Esophagus muscularis mucosa (tissue), 4 donors: ENCODE measurements around the gene IL21. TPM values are rescaled to one million over a fixed set of nuclear protein-coding genes. Genes with fewer than 3 reads are reported as not detected.

ENCODE experiments used
- DNase-seq: peaks from one replicate; pipeline ENCODE4 v3.0.0-alpha.2; 2017; ENCODE audit errors: extremely low spot score
- H3K27ac ChIP-seq, 4 donors: fragments of 200-600 bp; sonication (generic); replicated peaks in 1 of 4; 1 replicate in 3 of 4; 2 replicates in 1 of 4; pipeline ENCODE4 v1.5.1; 2016 to 2019; ENCODE audit warnings: mild to moderate bottlenecking in 1 of 4
- H3K27me3 ChIP-seq, 4 donors: fragments of 200-600 bp; sonication (generic); one replicate each; pipeline versions ENCODE4 v1.5.1 to v1.6.0; 2016 to 2019
- H3K36me3 ChIP-seq, 4 donors: fragments of 200-600 bp; sonication (generic); one replicate each; pipeline ENCODE4 v1.5.1; 2016 to 2019
- H3K4me1 ChIP-seq, 4 donors: fragments of 200-600 bp; sonication (generic); one replicate each; pipeline ENCODE4 v1.5.1; 2016 to 2019
- H3K4me3 ChIP-seq, 4 donors: fragments of 200-600 bp; sonication (generic); 1 replicate in 2 of 4; 2 replicates in 2 of 4; pipeline ENCODE4 v1.5.1; 2016 to 2019; ENCODE audit warnings: mild to moderate bottlenecking in 4 of 4, moderate library complexity in 1 of 4
- H3K9me3 ChIP-seq, 4 donors: fragments of 200-600 bp; sonication (generic); 1 replicate in 3 of 4; 2 replicates in 1 of 4; pipeline ENCODE4 v1.5.1; 2016 to 2019
- EP300 ChIP-seq: sonication (generic); formaldehyde crosslinking; IDR thresholded peaks from one replicate; pipeline ENCODE4 v1.6.1; 2017; ENCODE audit warnings: antibody characterized with exemption
- POLR2A ChIP-seq: fragments of 450-650 bp; IDR thresholded peaks from one replicate; pipeline ENCODE4 v1.6.1; 2017; ENCODE audit warnings: antibody characterized with exemption, moderate library complexity, mild to moderate bottlenecking, low read depth
- POLR2AphosphoS5 ChIP-seq, 2 donors: sonication (generic); formaldehyde crosslinking; IDR thresholded peaks; one replicate each; pipeline ENCODE4 v1.6.1; 2017; ENCODE audit warnings: antibody characterized with exemption in 2 of 2
- WGBS: methylation state at CpG from one replicate; pipeline ENCODE4 v1.1.5; 2018; 5-methylcytosine and 5-hydroxymethylcytosine counted together
- intact Hi-C: fragments of 100-400 bp; cut with DNase I; formaldehyde crosslinking; loops from one replicate; pipeline ENCODE4 v1.15.1; 2023
- total RNA-seq, 4 donors: library from RNA; depleted of rRNA; stranded (reverse); fragments of >200 nt; gene quantifications; one replicate each; pipeline versions ENCODE4 v1.1.0 to v1.2.1, GENCODE V29; 2016
- TF ChIP-seq, protein P1 (sequence below), 3 experiments: fragments of 200-600 bp in 2 of 3; fragments of 450-650 bp in 1 of 3; sonication (generic) in 2 of 3; IDR thresholded peaks; one replicate each; pipeline ENCODE4 v1.5.1; 2017 to 2019; ENCODE audit warnings: antibody characterized with exemption in 3 of 3, mild to moderate bottlenecking in 2 of 3, moderate library complexity in 1 of 3

The IL21 gene
- total RNA-seq, 4 donors from 2014 or later = not detected

DNA sequence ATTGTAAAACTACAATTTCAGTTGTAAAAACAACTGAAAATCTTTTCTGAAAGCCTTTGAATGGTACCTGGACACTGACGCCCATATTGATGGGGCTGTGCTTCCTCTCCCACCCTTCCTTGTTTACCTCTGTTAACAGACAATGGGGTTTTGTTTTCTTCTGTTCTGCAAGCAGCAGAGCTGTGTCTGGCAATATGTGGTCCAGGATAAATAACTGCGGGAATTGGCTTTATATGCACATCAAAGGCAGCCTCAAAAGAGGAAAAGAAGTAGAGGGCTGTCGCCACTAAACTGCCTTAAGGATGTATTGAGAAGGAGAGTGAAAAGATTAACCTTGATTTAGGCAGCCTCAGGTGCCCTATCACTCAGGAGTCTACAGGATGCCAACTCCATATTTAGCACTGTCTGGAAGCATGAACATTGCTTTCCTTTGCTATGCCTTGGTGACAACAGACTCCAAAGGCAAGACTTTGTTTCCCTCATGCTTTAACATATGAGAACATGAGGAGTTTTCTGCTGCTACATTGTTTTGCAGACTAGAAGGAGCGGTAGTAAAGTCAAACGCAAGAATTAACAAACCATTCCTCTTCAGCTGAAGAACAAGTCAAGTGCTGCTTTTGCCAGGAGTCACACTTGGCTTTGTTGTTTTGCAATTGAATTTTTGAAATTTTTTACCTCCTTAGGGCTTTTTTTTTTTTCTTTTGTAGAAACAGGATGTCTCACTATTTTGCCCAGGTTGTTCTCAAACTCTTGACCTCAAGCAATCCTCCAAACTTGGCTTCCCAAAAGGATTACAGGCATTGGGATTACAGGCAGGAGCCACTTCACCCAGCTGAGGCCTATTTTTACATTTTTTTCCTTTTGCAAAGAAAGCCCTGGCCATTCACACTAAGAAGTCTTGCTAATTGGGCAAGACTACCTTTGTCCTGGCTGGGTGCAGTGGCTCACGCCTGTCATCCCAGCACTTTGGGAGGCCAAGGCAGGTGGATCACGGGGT, 3.0 kb downstream of the IL21 start:
- Histone ChIP-seq H3K27ac (no peak overlapping the region), H3K9me3 (no peaks in the 10 kb centered on the region), H3K27me3 (no peaks in the 10 kb centered on the region), H3K4me1 (no peaks in the 10 kb centered on the region), H3K36me3 (no peaks in the 10 kb centered on the region), H3K4me3 (no peak overlapping the region)
- intact Hi-C loops = no loop called here
- 87% methylated on average over 7 of the region's 7 CpGs for WGBS
- TF ChIP-seq POLR2A (no peak), POLR2AphosphoS5 (IDR thresholded peaks at IDR 0.05) (no peak), EP300 (no peak)
- TF ChIP-seq, protein P1, sequence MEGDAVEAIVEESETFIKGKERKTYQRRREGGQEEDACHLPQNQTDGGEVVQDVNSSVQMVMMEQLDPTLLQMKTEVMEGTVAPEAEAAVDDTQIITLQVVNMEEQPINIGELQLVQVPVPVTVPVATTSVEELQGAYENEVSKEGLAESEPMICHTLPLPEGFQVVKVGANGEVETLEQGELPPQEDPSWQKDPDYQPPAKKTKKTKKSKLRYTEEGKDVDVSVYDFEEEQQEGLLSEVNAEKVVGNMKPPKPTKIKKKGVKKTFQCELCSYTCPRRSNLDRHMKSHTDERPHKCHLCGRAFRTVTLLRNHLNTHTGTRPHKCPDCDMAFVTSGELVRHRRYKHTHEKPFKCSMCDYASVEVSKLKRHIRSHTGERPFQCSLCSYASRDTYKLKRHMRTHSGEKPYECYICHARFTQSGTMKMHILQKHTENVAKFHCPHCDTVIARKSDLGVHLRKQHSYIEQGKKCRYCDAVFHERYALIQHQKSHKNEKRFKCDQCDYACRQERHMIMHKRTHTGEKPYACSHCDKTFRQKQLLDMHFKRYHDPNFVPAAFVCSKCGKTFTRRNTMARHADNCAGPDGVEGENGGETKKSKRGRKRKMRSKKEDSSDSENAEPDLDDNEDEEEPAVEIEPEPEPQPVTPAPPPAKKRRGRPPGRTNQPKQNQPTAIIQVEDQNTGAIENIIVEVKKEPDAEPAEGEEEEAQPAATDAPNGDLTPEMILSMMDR (IDR thresholded peaks at IDR 0.05) = no peak
- no peak for DNase-seq

DNA sequence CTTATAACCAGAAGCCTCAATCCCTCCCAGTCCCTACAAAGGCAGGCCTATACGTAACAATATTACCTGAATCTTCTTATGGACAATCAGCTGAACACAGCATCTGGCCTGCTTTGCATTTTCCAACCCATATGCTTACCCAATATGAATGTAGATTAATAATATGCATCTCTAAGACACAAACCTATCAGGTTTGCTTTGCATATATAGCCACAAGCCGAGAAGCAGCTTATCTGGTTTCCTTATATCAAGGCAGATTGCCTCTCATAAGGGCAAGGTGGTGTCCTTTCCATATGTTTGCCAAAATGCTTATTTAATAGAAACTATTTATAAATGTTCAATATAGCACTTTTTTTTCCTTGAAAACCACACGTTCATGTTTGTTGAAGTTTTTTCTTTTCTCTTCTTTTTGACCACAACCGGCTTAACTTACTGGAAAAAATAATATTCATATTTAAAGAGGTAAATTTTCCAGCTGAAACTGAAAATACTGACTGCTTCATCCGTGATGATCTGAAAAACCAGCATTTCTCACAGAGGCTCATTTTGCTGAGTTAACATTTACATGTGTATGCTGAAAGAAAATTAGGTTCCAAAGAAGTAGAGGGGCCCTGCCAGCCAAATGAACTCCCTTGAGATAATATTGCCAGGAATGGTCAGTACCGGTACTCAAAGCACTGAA, 3.8 kb downstream of the IL21 start:
- TF ChIP-seq EP300 = no peak

DNA sequence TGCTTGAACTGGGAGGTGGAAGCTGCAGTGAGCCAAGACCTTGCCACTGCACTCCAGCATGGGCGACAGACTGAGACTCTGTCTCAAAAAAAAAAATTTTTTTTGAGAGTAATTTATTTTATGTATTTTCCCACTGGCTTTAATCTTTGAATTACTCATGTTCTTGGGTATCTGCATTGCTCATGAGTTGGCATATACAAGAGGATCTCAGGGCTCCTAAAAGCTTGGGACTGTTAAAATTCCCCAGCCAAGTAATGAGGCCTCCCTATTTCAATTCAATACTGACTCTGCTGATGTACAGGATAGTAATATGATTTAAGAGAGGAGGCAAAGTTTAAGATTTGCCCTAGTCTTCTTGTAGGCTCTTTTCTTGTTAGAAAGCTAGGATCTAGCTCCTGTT, 6.2 kb downstream of the IL21 start:
- Histone ChIP-seq H3K27ac (no peak overlapping the region), H3K36me3 (no peaks in the 10 kb centered on the region), H3K9me3 (no peaks in the 10 kb centered on the region), H3K4me3 (no peak overlapping the region), H3K4me1 (no peaks in the 10 kb centered on the region), H3K27me3 (no peaks in the 10 kb centered on the region)
- DNase-seq = no peak
- WGBS = 83% methylated on average over 1 of the region's 1 CpG
- intact Hi-C loops = no loop called here
- TF ChIP-seq POLR2AphosphoS5 (IDR thresholded peaks at IDR 0.05) (no peak), POLR2A (no peak), EP300 (no peak)
- TF ChIP-seq, protein P1 (IDR thresholded peaks at IDR 0.05) = no peak

More for the DNA sequence above, 3.8 kb downstream of the IL21 start:
- no peaks in the 10 kb centered on the region for H3K27me3 ChIP-seq
- no peaks in the 10 kb centered on the region for H3K9me3 ChIP-seq
- 74% methylated on average over 6 of the region's 6 CpGs for WGBS
- intact Hi-C loops = no loop called here
- H3K36me3 ChIP-seq = no peaks in the 10 kb centered on the region
- no peak overlapping the region for H3K27ac ChIP-seq
- H3K4me1 ChIP-seq = no peaks in the 10 kb centered on the region
- no peak for DNase-seq
- no peak overlapping the region for H3K4me3 ChIP-seq

DNA sequence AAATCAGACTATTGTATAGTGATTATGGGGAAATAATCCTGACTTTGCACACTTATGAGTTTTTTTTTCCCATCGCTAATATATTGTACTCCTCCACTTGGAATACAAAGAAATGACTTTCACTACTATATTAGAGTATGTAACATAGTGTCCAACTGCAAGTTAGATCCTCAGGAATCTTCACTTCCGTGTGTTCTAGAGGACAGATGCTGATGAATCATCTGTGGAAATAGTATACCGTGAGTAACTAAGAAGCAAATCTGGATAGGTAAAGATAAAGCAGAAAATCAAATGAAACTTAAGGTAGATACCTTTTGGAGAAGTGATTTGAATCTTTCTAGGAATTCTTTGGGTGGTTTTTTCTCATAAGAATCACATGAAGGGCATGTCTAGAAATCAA, 8.3 kb downstream of the IL21 start:
- DNase-seq = no peak
- Histone ChIP-seq H3K36me3 (no peaks in the 10 kb centered on the region), H3K4me1 (no peaks in the 10 kb centered on the region), H3K27me3 (no peaks in the 10 kb centered on the region), H3K9me3 (no peaks in the 10 kb centered on the region), H3K27ac (no peak overlapping the region), H3K4me3 (no peak overlapping the region)
- TF ChIP-seq, protein P1 (IDR thresholded peaks at IDR 0.05) = no peak
- TF ChIP-seq POLR2A (no peak), EP300 (no peak), POLR2AphosphoS5 (IDR thresholded peaks at IDR 0.05) (no peak)
- intact Hi-C loops = no loop called here
- WGBS = 90% methylated on average over 3 of the region's 3 CpGs

DNA sequence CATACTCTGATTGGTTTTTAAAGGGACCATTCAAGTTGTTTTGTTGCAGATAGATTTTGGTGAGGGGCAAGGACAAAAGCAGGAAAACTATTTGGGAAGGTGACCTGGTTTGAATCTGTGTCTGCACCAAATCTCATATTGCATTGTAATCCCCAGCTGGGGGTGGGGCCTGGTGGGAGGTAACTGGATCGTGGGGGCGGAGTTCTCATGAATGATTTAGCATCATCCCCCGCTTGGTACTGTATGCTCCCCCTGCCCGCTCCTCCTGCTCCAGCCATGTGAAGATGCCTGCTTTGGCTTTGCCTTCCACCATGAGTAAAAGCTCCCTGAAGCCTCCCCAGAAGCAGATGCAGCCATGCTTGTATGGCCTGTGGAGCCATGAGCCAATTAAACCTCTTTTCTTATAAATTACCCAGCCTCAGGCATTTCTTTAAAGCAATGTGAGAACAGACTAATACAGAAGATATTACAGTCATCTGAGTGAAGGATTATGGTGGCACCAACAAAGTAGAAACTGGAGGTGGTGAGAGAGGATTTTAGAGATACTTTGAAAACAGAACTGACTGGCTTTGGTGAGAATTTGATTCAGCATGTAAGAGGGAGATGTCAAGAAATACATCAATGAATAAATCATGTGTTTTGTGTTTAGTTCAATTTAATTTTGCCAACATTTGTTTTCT, 14.4 kb downstream of the IL21 start:
- no peak for DNase-seq
- WGBS = 82% methylated on average over 4 of the region's 4 CpGs
- no peaks in the 10 kb centered on the region for H3K9me3 ChIP-seq
- no peak overlapping the region for H3K27ac ChIP-seq
- no peaks in the 10 kb centered on the region for H3K36me3 ChIP-seq
- peaks cover 0 to 4% (median 0%) of the 10 kb centered on the region in 4 donors for H3K4me1 ChIP-seq
- no peak overlapping the region for H3K4me3 ChIP-seq
- TF ChIP-seq POLR2A (no peak), POLR2AphosphoS5 (IDR thresholded peaks at IDR 0.05) (no peak), EP300 (no peak)
- TF ChIP-seq, protein P1 (IDR thresholded peaks at IDR 0.05) = no peak
- peaks cover 0 to 3% (median 0%) of the 10 kb centered on the region in 4 donors for H3K27me3 ChIP-seq
- intact Hi-C loops = loop anchor here (10.0 kb wide), 1 partner anchor 318 kb away; the partner anchor contains the start of gene NUDT6
